T-helper 9 cell (primary cell): ENCODE results near the gene NUAK2.

Source experiments
- DNase-seq: peaks from one replicate; pipeline ENCODE4 v3.0.0-alpha.2; 2020

The NUAK2 gene

GRCh38 chr1:205270764-205271163 lies 50.8 kb downstream of the NUAK2 start:
- DNase-seq, result no peak

GRCh38 chr1:205270271-205270670 lies 51.3 kb downstream of the NUAK2 start:
- DNase-seq, result no peak

- DNase-seq, result no peak
Measured at GRCh38 chr1:205269711-205270110, 51.8 kb downstream of the NUAK2 start.

GRCh38 chr1:205268846-205269680 lies 52.5 kb downstream of the NUAK2 start:
- DNase-seq, result no peak

GRCh38 chr1:205267306-205267902 lies 54.1 kb downstream of the NUAK2 start:
- DNase-seq, result no peak

- no peak for DNase-seq
Measured at GRCh38 chr1:205266611-205267305, 54.8 kb downstream of the NUAK2 start.

- no peak for DNase-seq
Measured at GRCh38 chr1:205263580-205264190, 57.9 kb downstream of the NUAK2 start.

- DNase-seq, result no peak
Measured at GRCh38 chr1:205262731-205263171, 58.8 kb downstream of the NUAK2 start.

- no peak for DNase-seq
Measured at GRCh38 chr1:205261946-205262691, 59.4 kb downstream of the NUAK2 start.

- DNase-seq, result no peak
Measured at GRCh38 chr1:205260948-205261732, 60.4 kb downstream of the NUAK2 start.

GRCh38 chr1:205259998-205260397 lies 61.5 kb downstream of the NUAK2 start:
- no peak for DNase-seq

GRCh38 chr1:205259324-205259832 lies 62.2 kb downstream of the NUAK2 start:
- DNase-seq, result no peak

GRCh38 chr1:205258719-205259118 lies 62.8 kb downstream of the NUAK2 start:
- DNase-seq, result no peak

- DNase-seq, result no peak
Measured at GRCh38 chr1:205258261-205258691, 63.3 kb downstream of the NUAK2 start.

- DNase-seq, result no peak
Measured at GRCh38 chr1:205257735-205258134, 63.8 kb downstream of the NUAK2 start.

GRCh38 chr1:205256951-205257625 lies 64.5 kb downstream of the NUAK2 start:
- DNase-seq, result no peak

GRCh38 chr1:205255941-205256780 lies 65.4 kb downstream of the NUAK2 start:
- DNase-seq, result peak; percentile 80
